GM23338 (cell line): ENCODE data around the gene OBSCN. TPM values are rescaled to one million over a fixed set of nuclear protein-coding genes. Genes with fewer than 3 reads are reported as not detected.

Source experiments
- ETS1 ChIP-seq: IDR thresholded peaks from 2 replicates; pipeline ENCODE4 v1.6.1; 2016; ENCODE audit warnings: antibody characterized with exemption
- EZH2phosphoT487 ChIP-seq: fragments of 200-600 bp; sonication (generic); IDR thresholded peaks from one replicate; pipeline ENCODE4 v1.8.1; 2018; ENCODE audit warnings: antibody characterized with exemption; ENCODE audit not compliant: unreplicated experiment
- STAT1 ChIP-seq: IDR thresholded peaks from one replicate; pipeline ENCODE4 v1.6.1; 2016; ENCODE audit warnings: antibody characterized with exemption; ENCODE audit not compliant: unreplicated experiment
- ZNF331 ChIP-seq: fragments of 250-450 bp; sonication (Bioruptor Pico); IDR thresholded peaks from 2 replicates; pipeline ENCODE4 v1.5.0; 2020; ENCODE audit warnings: low read depth, mild to moderate bottlenecking, moderate library complexity
- ZNF462 ChIP-seq: fragments of 250-450 bp; sonication (Bioruptor Pico); IDR thresholded peaks from 2 replicates; pipeline ENCODE4 v1.5.0; 2020; ENCODE audit warnings: mild to moderate bottlenecking, moderate library complexity
- polyA plus RNA-seq: library from polyadenylated mRNA; unstranded; fragments of >200 nt; fragmentation: Nextera tagmentation; extraction: Ambion mirVana; gene quantifications from 2 replicates; pipeline ENCODE4 v1.2.1, GENCODE V29; 2016
- total RNA-seq: library from RNA; depleted of rRNA; stranded (reverse); fragments of >200 nt; shearing (Covaris generic); gene quantifications from 2 replicates; pipeline ENCODE4 v1.2.3, GENCODE V29; 2014
- TF ChIP-seq, protein P1 (sequence below), 2 experiments: fragments of 200-600 bp in 1 of 2; sonication (generic) in 1 of 2; conservative IDR thresholded peaks; 2 replicates each; pipeline versions ENCODE4 v1.5.1 to v1.6.1; 2016 to 2017; ENCODE audit warnings: antibody characterized with exemption in 2 of 2, low read depth in 2 of 2, mild to moderate bottlenecking in 2 of 2, moderate library complexity in 1 of 2

Gene OBSCN
- total and polyA plus RNA-seq, 2 experiments from 2014 or later, result 8.4 to 38.5 TPM

DNA sequence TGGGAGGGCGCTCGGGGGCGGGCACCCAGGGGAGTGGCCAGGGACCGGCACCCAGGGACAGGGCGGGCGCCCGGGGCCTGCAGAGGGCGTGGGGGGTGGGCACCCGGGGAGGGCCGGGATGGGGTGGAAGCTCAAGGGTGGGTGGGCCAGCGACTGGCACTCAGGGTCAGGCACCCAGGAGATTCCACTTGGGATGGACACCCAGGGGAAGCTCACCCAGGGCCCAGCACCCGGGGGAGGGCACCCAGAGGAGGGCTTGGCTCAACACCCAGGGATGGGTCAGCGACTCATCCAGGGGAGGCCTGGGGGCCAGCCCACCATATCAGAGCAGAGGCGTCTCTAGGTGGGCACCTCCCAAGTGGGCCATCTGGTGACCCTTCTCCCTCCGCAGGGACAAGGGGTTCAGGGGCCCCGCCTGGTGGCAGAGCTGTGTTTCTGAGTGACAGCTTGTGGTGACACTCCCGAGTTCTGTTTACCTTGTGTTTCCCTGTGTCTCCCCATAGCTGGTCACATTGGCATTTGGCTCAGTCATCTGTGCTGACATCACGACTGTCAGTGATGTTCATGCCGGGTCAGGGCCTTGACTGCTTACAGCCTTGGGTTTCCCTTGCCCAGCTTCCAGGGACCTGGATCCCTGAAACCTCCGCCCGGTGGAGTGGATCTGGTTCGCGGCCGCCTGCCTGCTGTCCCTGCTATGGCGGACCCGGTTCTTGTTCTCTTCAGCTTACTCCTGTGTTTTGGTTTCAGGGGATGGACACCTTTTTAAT lies 41.5 kb upstream of the OBSCN start (continued):
- TF ChIP-seq ZNF462, result no peak
- TF ChIP-seq STAT1, result no peak
- TF ChIP-seq, protein P1, sequence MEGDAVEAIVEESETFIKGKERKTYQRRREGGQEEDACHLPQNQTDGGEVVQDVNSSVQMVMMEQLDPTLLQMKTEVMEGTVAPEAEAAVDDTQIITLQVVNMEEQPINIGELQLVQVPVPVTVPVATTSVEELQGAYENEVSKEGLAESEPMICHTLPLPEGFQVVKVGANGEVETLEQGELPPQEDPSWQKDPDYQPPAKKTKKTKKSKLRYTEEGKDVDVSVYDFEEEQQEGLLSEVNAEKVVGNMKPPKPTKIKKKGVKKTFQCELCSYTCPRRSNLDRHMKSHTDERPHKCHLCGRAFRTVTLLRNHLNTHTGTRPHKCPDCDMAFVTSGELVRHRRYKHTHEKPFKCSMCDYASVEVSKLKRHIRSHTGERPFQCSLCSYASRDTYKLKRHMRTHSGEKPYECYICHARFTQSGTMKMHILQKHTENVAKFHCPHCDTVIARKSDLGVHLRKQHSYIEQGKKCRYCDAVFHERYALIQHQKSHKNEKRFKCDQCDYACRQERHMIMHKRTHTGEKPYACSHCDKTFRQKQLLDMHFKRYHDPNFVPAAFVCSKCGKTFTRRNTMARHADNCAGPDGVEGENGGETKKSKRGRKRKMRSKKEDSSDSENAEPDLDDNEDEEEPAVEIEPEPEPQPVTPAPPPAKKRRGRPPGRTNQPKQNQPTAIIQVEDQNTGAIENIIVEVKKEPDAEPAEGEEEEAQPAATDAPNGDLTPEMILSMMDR (conservative IDR thresholded peaks at IDR 0.05; ENCODE audit: low read depth in 2 of 2), result peak; percentile 27 to 61; a peak in 3 of 4 replicates
- no peak for TF ChIP-seq ZNF331 (CRISPR knock-in tag)
- no peak for TF ChIP-seq ETS1
- TF ChIP-seq EZH2phosphoT487, result no peak
